HUES64 (cell line): ENCODE data around the gene HSD17B3.
"Not testable (repeated sequence)": the region's sequence is repeated elsewhere in the genome, so short reads cannot be mapped to it uniquely, and the experiment has no call there.

Experiments used
- H3K27ac ChIP-seq: 2 replicates; pipeline ENCODE4 v1.7.0; 2013; ENCODE audit warnings: low read depth, low read length, inconsistent platforms
- H3K27me3 ChIP-seq: 2 replicates; pipeline ENCODE4 v1.6.1; 2013; ENCODE audit warnings: mild to moderate bottlenecking, low read length; ENCODE audit not compliant: insufficient read depth
- H3K36me3 ChIP-seq: 2 replicates; pipeline ENCODE4 v1.6.1; 2013; ENCODE audit warnings: mild to moderate bottlenecking, low read length; ENCODE audit not compliant: insufficient read depth
- H3K4me1 ChIP-seq: 2 replicates; pipeline ENCODE4 v1.6.1; 2013; ENCODE audit warnings: mild to moderate bottlenecking, low read length, moderate library complexity; ENCODE audit not compliant: insufficient read depth
- H3K4me3 ChIP-seq: 2 replicates; pipeline ENCODE4 v1.5.1; 2013; ENCODE audit warnings: mild to moderate bottlenecking, low read length, moderate library complexity
- H3K9ac ChIP-seq: 2 replicates; pipeline ENCODE4 v1.6.1; 2013; ENCODE audit warnings: mild to moderate bottlenecking, low read depth, low read length
- H3K9me3 ChIP-seq: 2 replicates; pipeline ENCODE4 v1.6.1; 2013; ENCODE audit warnings: low read depth, low read length; ENCODE audit not compliant: insufficient read depth
- WGBS: fragments of 150-250, 120-280 bp; methylation state at CpG from one replicate; pipeline ENCODE4 v1.1.7; 2013; ENCODE audit warnings: missing lambda C conversion rate; 5-methylcytosine and 5-hydroxymethylcytosine counted together

The HSD17B3 gene

DNA sequence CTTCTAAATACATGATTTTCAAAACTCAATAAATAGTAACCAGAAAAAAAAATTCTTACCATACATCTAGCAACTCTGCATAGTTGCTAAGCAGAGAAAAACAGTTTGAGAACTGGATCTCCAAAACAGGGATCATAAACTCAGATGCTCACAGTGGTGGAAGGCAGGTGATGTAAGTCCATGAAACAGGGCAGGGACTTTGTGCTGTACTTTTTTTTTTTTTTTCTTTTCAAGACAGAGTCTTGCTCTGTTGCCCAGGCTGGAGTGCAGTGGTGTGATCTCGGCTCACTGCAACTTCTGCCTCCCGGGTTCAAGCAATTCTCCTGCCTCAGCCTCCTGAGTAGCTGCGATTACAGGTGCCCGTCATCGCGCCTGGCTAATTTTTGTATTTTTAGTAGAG, 5.0 kb upstream of the HSD17B3 start:
- 96% methylated on average over 6 of the region's 6 CpGs for WGBS
- H3K9ac ChIP-seq, H3K27ac ChIP-seq: not testable (repeated sequence)

DNA sequence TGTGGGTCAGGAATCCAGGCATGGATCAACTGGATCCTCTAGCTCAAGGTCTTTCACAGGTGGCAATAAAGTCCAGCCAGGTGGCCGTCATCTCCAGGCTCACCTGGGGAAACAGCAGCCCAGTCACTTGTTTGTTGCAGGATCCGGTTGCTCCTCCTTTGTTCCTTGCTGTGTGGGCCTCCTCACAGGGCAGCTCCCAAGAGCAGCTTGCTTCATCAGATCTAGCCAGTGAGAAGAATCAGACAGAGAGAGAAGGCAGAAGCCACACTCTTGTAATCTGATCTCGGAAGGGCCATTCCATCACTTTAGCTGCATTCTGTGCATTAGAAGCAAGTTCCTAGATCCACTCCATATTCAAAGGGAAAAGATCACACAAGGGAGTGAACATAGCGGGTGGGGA, 3.2 kb upstream of the HSD17B3 start:
- Histone ChIP-seq H3K36me3 (no peaks in the 10 kb centered on the region), H3K9me3 (no peaks in the 10 kb centered on the region), H3K9ac (no peak overlapping the region), H3K4me3 (no peak overlapping the region), H3K27ac (no peak overlapping the region), H3K27me3 (no peaks in the 10 kb centered on the region), H3K4me1 (peaks cover 6% of the 10 kb centered on the region; the same call in 1 of the 2 replicates)
- 83% methylated on average over 3 of the region's 4 CpGs for WGBS

More for the DNA sequence above, 5.0 kb upstream of the HSD17B3 start:
- not testable (repeated sequence) for H3K27me3 ChIP-seq, H3K36me3 ChIP-seq, H3K9me3 ChIP-seq, H3K4me3 ChIP-seq, H3K4me1 ChIP-seq

DNA sequence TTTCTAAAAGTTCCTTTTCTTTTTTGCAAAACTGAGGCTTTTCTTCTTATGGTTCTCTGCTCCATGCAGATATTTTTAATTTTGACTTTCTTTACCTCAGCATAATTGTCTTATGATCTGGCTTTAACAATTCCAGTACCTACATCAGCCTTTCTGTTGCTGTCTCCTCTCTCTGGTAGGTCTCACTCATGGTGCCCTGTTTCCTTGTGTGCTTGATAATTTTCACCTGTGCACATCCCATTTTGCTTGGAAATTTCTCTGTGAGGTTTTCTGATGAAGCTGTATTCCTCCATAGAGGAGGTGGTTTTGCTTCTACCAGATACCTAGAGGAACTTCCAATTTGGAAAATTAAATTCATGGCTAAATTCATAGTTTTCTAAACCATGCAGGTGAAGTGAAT, 2.3 kb upstream of the HSD17B3 start:
- peaks cover 6% of the 10 kb centered on the region; the same call in 1 of the 2 replicates for H3K4me1 ChIP-seq
- H3K9me3 ChIP-seq, result no peaks in the 10 kb centered on the region
- no peak overlapping the region for H3K27ac ChIP-seq
- H3K36me3 ChIP-seq, result no peaks in the 10 kb centered on the region
- H3K4me3 ChIP-seq, result no peak overlapping the region
- no peak overlapping the region for H3K9ac ChIP-seq
- no peaks in the 10 kb centered on the region for H3K27me3 ChIP-seq

DNA sequence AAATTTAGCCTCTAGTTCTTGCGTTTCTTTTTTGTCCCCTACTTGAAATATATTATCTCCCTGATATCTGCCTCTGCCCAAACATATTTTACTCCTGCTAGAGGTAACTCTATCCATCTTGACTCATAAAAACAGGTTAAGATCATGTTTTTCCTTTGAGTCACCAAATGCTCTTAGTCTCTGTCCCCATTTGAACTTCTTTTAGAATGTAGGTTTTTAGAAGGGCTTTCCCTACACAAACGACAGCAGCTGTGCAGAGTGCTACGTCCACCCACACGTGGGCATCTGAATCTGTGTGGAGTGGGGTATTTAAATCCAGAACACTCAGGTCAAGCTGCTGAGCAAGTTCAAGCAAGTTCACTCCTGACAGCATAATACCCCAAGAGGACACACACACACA, 2.2 kb downstream of the HSD17B3 start:
- WGBS, result 91% methylated on average over 4 of the region's 4 CpGs
- Histone ChIP-seq H3K36me3 (no peaks in the 10 kb centered on the region), H3K9me3 (no peaks in the 10 kb centered on the region), H3K27me3 (no peaks in the 10 kb centered on the region), H3K4me1 (0 out of 2 replicates have a peak, but pooled peaks cover under 1% of the 10 kb centered on the region), H3K9ac (no peak overlapping the region), H3K27ac (no peak overlapping the region), H3K4me3 (no peak overlapping the region)

DNA sequence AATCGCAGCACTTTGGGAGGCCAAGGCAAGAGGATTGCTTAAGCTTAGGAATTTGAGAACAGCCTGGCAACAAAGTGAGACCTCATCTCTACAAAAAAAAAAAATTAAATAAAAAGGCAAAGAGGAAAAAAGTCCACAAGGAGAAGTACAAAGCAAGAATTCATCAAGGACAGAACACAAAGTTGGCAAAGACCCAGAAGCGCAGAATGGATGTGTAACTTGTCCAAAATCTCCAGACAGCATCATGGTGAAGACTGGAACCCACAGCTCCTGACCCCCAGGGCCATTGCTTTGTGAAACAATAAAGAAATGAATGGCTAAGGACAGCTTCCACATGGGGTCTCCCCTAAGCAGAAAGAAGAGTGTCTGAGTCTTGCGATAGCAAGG, 7.8 kb downstream of the HSD17B3 start:
- Histone ChIP-seq H3K4me3 (no peak overlapping the region), H3K27me3 (no peaks in the 10 kb centered on the region), H3K4me1 (peaks cover 17% of the 10 kb centered on the region), H3K9me3 (no peaks in the 10 kb centered on the region), H3K9ac (no peak overlapping the region), H3K36me3 (no peaks in the 10 kb centered on the region), H3K27ac (no peak overlapping the region)
- 90% methylated on average over 3 of the region's 3 CpGs for WGBS

DNA sequence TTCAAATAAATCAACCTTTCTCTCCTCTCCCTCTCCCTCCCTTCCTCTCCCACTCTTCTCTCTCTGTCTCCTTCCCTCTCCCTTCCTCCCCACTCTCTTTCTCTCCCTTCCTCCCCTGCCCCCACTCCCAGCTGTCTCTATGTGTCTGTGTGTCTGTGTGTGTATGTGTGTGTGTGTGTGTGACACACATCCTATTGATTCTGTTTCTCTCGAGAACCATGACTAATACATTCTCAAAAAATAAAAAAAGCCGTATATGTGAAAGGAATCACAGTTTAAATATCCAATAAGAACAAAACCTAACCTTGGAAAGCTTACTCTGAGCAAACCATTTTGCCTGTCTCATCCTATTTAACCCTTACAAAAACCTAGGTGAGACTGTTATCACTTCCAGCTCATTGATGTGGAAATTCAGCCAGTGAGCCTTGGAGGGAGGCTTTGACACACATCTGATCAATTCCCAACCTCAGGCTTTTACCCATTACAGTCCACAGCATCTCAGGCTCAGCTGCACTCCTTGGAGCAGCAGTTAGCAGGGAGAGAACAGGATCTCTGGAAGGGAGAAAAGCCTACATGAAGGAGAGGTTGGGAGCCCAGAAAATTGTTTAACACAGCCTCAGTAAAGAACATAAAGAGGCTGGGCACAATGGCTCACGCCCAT, 8.3 kb downstream of the HSD17B3 start:
- Histone ChIP-seq H3K9me3 (no peaks in the 10 kb centered on the region), H3K27me3 (no peaks in the 10 kb centered on the region), H3K36me3 (no peaks in the 10 kb centered on the region), H3K4me3 (no peak overlapping the region), H3K27ac (no peak overlapping the region), H3K4me1 (peaks cover 17% of the 10 kb centered on the region), H3K9ac (no peak overlapping the region)
- 71% methylated on average over 3 of the region's 3 CpGs for WGBS

DNA sequence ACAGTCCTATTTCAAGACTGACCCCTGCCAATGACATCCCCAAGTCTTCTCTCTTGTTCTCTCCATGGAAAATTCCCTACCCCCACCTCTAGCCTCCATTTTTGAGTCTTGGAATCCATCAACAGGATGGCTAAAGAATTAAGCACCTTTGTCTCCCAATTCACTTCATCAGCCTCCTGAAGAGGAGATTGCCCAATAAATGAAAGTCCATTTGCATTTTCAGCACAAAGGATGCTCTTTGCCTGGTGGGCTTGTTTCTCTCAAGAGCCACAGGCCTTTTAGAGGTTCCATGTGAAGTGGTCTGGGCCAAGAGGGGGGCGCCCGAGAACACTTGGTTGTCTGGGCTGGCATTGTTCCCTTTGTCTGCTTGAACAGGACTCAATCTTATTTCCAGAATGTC, 12.6 kb downstream of the HSD17B3 start:
- Histone ChIP-seq H3K4me1 (peaks cover 17% of the 10 kb centered on the region), H3K9ac (no peak overlapping the region), H3K27me3 (no peaks in the 10 kb centered on the region), H3K36me3 (no peaks in the 10 kb centered on the region), H3K4me3 (no peak overlapping the region), H3K9me3 (peaks cover 7% of the 10 kb centered on the region; the same call in 1 of the 2 replicates), H3K27ac (no peak overlapping the region)
- WGBS, result 93% methylated on average over 2 of the region's 2 CpGs

DNA sequence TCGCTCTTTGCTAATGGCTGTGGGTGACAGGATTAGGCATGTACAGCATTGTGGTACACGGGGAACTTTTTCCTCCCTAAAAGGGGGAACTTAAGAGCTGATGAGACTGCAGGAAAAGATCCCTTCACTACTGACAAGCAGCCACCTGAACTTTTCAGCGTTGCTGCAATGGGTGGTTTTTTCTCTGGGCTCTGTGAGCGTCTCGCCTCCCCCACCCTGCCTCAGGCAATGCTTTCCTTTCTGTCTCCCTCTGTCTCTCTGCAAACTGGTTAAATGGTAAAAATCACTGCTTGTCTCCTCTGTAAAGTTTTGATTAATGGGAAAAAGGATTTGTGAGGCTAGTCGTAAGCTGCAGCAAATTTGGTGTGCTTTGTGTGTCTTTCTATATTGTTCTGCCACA, 20.3 kb downstream of the HSD17B3 start:
- H3K4me1 ChIP-seq, result no peaks in the 10 kb centered on the region
- no peaks in the 10 kb centered on the region for H3K36me3 ChIP-seq
- WGBS, result 79% methylated on average over 6 of the region's 6 CpGs
- no peaks in the 10 kb centered on the region for H3K27me3 ChIP-seq
- H3K4me3 ChIP-seq, result no peak overlapping the region
- H3K27ac ChIP-seq, result no peak overlapping the region
- no peak overlapping the region for H3K9ac ChIP-seq
- peaks cover 17% of the 10 kb centered on the region for H3K9me3 ChIP-seq

DNA sequence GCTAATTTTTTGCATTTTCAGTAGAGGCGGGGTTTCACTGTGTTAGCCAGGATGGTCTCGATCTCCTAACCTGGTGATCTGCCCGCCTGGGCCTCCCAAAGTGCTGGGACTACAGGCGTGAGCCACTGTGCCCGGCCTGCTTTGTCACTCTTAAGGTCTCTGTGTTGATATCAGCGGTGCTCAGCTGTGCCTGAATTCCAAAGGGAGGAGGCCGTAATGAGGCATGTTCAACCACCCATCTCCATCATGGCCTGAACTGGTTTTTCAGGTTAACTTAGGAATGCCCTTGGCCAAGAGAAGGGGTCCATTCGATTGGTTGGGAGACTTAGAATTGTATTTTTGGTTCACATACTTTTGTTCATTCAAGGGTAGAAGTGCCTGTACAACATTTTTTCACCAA, 22.0 kb downstream of the HSD17B3 start:
- Histone ChIP-seq H3K4me1 (no peaks in the 10 kb centered on the region), H3K4me3 (no peak overlapping the region), H3K9me3 (peaks cover 26% of the 10 kb centered on the region), H3K36me3 (no peaks in the 10 kb centered on the region), H3K27me3 (no peaks in the 10 kb centered on the region), H3K27ac (no peak overlapping the region), H3K9ac (no peak overlapping the region)
- WGBS, result 95% methylated on average over 8 of the region's 8 CpGs

DNA sequence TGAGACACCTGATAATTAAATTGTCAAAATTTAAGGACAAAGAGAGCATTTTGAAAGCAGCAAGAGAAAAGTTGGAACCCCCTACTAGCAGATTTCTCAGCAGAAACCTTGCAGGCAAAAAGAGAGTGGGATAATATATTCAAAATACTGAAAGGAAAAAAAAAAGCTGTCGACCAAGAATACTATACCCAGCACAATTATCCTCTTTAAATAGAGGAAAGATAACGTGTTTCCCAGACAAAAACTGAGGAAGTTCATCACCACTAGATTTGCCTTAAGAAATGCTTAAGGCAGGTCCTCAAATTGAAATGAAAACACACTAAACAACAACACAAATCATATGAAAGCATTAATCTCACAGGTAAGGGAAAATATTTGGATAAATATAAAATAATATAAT, 27.0 kb downstream of the HSD17B3 start:
- whole genome bisulfite sequencing, result 91% methylated on average over 1 of the region's 2 CpGs
- H3K9ac ChIP-seq, result no peak overlapping the region
- H3K9me3 ChIP-seq, result peaks cover 31% of the 10 kb centered on the region
- H3K27ac ChIP-seq, result no peak overlapping the region
- no peak overlapping the region for H3K4me3 ChIP-seq
- no peaks in the 10 kb centered on the region for H3K4me1 ChIP-seq
- no peaks in the 10 kb centered on the region for H3K36me3 ChIP-seq
- no peaks in the 10 kb centered on the region for H3K27me3 ChIP-seq

DNA sequence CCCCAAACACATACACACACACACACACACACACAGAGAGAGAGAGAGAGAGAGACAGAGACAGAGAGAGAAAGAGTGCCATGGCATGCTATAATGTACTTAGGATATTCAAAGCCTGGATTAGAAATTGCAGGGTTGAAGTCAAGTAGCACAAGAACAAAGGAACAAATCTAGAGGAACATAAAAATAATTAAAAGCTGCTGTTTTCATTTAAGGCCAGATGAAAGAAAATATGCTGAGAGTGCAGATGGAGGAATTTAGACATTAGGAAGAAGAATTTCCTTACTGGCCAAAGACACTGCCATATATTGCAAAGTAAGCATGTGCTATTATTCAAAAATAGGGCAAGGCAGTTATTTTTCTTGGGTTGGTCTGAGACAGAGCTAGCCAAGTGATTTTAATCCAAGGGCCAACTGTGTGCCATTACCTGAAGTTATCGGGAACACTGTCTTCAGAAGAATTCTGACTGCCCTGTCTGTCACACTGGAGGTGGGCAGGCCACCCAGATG, 31.7 kb downstream of the HSD17B3 start:
- Histone ChIP-seq H3K9me3 (peaks cover 21% of the 10 kb centered on the region), H3K9ac (no peak overlapping the region), H3K27ac (no peak overlapping the region), H3K4me3 (no peak overlapping the region), H3K27me3 (no peaks in the 10 kb centered on the region), H3K36me3 (no peaks in the 10 kb centered on the region), H3K4me1 (no peaks in the 10 kb centered on the region)
- WGBS, result 98% methylated on average over 1 of the region's 1 CpG

DNA sequence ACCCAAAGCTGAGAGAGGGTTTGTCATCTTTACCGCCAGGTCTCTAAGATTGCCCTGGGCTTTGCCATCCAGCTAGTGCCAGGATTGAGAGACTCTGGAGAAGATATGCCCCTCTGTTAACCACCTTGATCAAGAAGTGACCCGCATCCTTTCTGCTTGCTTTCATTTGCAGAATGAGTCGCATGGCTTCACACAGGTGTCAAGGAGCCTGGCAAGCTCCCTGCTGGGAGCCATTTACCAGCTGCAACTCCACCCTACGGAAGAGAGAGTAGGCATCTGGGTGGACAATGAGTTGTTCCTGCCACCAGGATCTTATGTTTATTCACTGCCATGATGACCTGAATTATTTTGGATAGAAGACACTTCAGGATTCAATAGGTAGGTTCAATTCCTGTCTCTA, 43.0 kb downstream of the HSD17B3 start:
- Histone ChIP-seq H3K9ac (no peak overlapping the region), H3K36me3 (no peaks in the 10 kb centered on the region), H3K9me3 (no peaks in the 10 kb centered on the region), H3K27ac (no peak overlapping the region), H3K4me3 (no peak overlapping the region), H3K27me3 (no peaks in the 10 kb centered on the region), H3K4me1 (peaks cover 27% of the 10 kb centered on the region)
- 55% methylated on average over 4 of the region's 4 CpGs for WGBS
